Measurements from ENCODE around the gene TCP11.

Gene TCP11

GRCh38 chr6:35091346-35092083 is 49.6 kb downstream of the TCP11 start:
- DNase-seq: no peak

GRCh38 chr6:35090734-35091133 is 50.4 kb downstream of the TCP11 start:
- DNase-seq: no peak

DNA sequence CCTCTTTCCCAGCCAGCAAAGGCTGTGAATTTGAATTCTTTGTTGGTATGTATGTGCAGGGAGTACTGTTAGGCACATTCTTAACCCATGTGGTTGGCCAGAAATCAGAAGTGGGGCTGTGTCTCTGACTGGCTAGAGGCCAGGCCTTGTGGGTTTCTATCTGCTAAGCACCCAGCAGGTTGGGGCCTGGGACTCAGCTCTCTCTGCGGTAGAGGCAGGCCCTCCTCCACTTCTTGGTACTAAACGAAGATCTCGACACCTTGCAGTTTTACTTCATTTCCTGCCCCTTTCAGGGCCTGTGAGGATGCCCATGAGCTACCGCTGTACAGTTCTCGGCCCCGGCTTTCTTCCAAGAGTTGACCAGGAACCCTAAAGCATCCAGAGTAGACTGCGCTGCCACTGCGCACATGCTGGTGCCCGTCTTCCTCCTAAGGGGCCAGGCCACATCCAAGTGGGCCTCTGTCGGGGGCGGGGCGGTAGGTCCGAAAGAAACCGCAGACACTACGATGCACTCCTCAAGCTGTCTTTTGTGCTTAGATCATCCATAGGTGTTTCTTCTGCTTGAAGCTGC is 51.1 kb downstream of the TCP11 start:
- no peak for DNase-seq

GRCh38 chr6:35089216-35089934 is 51.8 kb downstream of the TCP11 start:
- DNase-seq: no peak

- no peak for DNase-seq
Observed at GRCh38 chr6:35088281-35089215, 52.6 kb downstream of the TCP11 start.

GRCh38 chr6:35087361-35088280 is 53.5 kb downstream of the TCP11 start:
- no peak for DNase-seq

DNA sequence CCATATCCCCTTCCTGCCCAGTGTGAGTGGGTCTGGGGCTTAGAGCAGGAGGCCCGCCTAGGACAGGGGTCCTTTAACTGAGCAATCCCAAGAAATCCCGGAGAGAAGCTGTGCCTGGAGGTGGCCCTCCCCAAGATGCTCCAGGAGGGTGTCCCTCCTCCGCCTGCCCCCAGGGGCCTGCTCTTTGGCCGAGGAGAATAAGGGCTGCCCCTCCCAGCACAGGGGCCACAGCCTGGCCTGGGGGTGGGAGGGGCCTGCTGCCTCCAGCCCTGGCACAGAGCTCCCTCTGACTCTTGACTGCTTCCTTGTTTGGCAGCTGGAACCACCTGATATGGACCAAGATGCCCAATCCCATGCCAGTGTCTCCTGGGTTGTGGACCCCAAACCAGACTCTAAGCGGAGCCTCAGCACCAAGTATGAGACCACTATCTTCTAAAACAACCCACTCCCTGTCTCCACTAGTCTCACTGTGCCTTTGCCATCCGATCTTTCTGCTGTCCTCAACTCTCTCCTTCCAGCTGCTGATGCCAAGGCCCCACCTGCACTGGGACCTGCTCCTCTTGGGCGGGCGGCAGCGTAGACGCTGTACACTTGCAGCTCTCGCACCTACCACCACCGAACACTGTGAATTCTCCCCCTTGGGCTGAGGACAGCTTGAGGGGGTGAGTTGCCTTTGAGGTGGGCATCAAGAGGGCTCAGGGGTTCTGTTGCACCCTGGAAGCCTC is 54.3 kb downstream of the TCP11 start:
- no peak for DNase-seq

DNA sequence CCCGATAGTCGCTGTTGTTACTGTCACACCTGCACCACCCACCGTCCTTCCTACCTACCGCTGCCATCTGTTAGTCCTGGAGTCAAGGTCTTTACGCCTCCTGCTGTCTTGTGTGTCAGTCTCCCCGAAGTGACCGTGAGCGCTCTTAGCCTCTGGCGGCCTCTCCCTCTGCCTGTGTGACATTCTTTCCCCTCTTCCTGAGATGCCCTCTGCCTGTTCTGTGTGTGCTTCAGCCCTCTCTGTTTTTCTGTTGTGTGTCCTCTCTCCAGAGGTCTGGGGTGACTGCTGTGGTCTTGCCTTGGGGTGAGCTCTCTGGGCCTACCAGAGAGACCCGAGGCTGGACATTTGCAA is 54.9 kb downstream of the TCP11 start:
- DNase-seq: no peak

GRCh38 chr6:35085359-35086281 is 55.5 kb downstream of the TCP11 start:
- no peak for DNase-seq

GRCh38 chr6:35084511-35085203 is 56.5 kb downstream of the TCP11 start:
- DNase-seq: no peak

- peak; percentile 14 for DNase-seq
Observed at GRCh38 chr6:35084041-35084491, 57.1 kb downstream of the TCP11 start.

- DNase-seq: no peak
Observed at GRCh38 chr6:35083507-35083906, 57.6 kb downstream of the TCP11 start.

GRCh38 chr6:35082733-35083403 is 58.3 kb downstream of the TCP11 start:
- no peak for DNase-seq

DNA sequence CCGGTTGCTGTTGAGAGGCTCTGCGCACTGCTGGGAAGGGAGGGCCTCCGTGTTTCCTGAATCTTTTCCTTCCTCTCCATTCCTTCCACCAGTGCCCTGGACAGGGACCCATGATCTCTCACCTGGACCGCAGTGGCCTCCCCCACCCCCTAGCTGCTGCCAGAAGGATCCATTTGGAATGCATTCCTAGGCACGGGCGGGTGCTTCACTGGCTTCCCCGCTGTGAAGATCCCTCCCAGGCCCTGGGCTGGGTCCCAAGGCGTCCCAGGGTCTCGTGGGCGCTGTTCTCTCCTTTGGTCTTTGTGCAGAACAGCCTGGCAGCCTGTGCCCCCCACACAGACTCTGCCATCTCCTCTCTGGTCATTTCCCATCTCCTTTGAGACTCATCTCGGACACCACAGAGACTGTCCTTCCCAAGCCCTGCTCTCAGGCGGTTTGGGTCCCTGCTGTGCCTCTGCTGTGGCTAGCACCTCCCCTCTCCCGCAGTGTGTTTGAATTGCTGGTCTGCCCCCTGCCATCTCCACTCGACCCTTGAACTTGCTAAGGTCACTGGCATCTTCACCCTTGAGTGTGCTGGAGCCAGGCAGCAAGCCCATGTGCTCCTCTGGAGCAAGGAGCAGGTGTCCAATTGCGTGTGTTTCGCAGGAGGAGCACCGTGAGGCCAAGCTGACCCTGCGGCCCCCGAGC is 59.0 kb downstream of the TCP11 start:
- no peak for DNase-seq

DNA sequence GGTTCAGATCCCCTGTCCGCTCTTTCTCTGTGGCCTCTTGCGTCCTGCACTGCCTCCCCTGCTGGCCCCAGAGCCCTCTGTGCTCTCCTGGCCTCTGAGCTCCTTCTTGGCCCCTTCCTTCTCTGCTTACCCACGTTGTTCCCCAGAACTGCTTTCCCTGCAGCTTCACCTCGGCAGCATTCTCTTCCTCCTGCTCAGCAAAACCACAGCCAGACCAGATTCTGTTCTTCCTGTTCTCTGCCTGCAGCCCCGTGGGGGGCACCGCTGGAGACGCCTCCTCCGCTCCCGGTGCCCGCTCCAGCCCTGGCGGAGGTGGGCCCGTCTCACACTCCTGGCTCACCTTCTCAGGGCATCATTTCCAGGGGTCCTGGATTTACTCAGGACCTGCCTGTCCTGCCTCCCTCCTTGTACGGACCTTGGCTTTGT is 59.7 kb downstream of the TCP11 start:
- DNase-seq: no peak

DNA sequence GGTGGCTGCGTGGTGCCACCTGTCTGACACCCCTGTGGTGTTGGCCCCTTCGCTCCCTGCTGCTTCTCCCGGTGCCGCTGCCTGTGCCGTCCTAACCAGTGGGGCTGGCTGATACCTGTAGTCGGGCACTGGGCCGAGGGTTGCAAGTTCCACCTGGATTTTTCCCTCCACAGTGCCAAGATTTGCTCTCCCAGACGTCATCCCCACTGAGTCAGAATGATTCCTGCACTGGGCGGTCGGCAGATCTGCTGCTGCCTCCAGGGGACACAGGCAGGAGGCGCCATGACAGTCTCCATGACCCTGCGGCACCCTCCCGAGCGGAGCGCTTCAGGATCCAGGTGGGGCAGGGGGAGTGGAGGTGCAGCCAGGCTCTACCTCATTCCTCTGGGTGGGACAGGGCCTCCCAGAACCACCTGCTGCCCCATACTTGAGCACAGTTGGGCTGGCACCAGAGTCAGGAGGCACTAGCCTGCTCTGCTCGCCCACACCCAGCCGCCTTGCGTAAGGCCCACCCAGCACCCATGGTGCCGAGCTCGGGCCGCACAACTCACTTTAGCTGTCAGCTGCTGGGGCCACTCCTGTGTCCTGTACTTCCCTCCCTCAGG is 60.2 kb downstream of the TCP11 start:
- no peak for DNase-seq

- no peak for DNase-seq
Observed at GRCh38 chr6:35080016-35080680, 61.0 kb downstream of the TCP11 start.

Data from midbrain (tissue), 1 donor.